Loucy (cell line): ENCODE measurements around the gene PDE4D.

ENCODE experiments used
- H2AFZ ChIP-seq: fragments of 200-600 bp; sonication (generic); 2 replicates; pipeline ENCODE4 v1.6.0; 2016; ENCODE audit warnings: antibody characterized with exemption, mild to moderate bottlenecking, low read length, moderate library complexity
- H3F3A ChIP-seq: fragments of 200-600 bp; 2 replicates; pipeline ENCODE4 v1.6.0; 2016; ENCODE audit warnings: antibody characterized with exemption, low read depth, mild to moderate bottlenecking
- H3K27me3 ChIP-seq: fragments of 200-600 bp; sonication (generic); 2 replicates; pipeline ENCODE4 v1.6.1; 2014; ENCODE audit warnings: low read length, mild to moderate bottlenecking; ENCODE audit not compliant: insufficient read depth, poor library complexity, severe bottlenecking
- H3K36me3 ChIP-seq: fragments of 200-600 bp; sonication (generic); 2 replicates; pipeline ENCODE4 v1.6.1; 2016; ENCODE audit warnings: low read length; ENCODE audit not compliant: insufficient read depth
- H3K4me1 ChIP-seq: fragments of 200-600 bp; sonication (generic); 2 replicates; pipeline ENCODE4 v1.5.1; 2014; ENCODE audit warnings: low read length, mild to moderate bottlenecking; ENCODE audit not compliant: insufficient read depth, poor library complexity, severe bottlenecking
- H3K4me2 ChIP-seq: fragments of 200-600 bp; sonication (generic); 2 replicates; pipeline ENCODE4 v1.6.0; 2014; ENCODE audit warnings: antibody characterized with exemption, low read length, low read depth, mild to moderate bottlenecking; ENCODE audit not compliant: poor library complexity, severe bottlenecking
- H3K4me3 ChIP-seq: fragments of 200-600 bp; sonication (generic); 2 replicates; pipeline ENCODE4 v1.5.1; 2014; ENCODE audit warnings: low read length, mild to moderate bottlenecking, mixed read lengths; ENCODE audit not compliant: poor library complexity, severe bottlenecking
- H3K79me2 ChIP-seq: fragments of 200-600 bp; sonication (generic); 2 replicates; pipeline ENCODE4 v1.6.1; 2014; ENCODE audit warnings: low read length; ENCODE audit not compliant: insufficient read depth
- H3K9ac ChIP-seq: fragments of 200-600 bp; sonication (generic); 2 replicates; pipeline ENCODE4 v1.6.0; 2014; ENCODE audit warnings: mild to moderate bottlenecking, low read depth, low read length, moderate library complexity; ENCODE audit not compliant: poor library complexity, severe bottlenecking
- H3K9me2 ChIP-seq: fragments of 200-600 bp; sonication (generic); replicated peaks from 2 replicates; pipeline ENCODE4 v1.6.1; 2016; ENCODE audit warnings: low read depth, low read length, mixed read lengths
- H3K9me3 ChIP-seq: fragments of 200-600 bp; sonication (generic); 2 replicates; pipeline ENCODE4 v1.6.1; 2014; ENCODE audit warnings: mild to moderate bottlenecking, antibody characterized with exemption, low read length, low read depth; ENCODE audit not compliant: insufficient read depth
- H4K20me1 ChIP-seq: fragments of 200-600 bp; sonication (generic); 2 replicates; pipeline ENCODE4 v1.6.0; 2014; ENCODE audit warnings: antibody characterized with exemption, low read length, mild to moderate bottlenecking; ENCODE audit not compliant: insufficient read depth, poor library complexity, severe bottlenecking
- EZH2phosphoT487 ChIP-seq: fragments of 200-600 bp; IDR thresholded peaks from 2 replicates; pipeline ENCODE4 v1.6.1; 2018; ENCODE audit warnings: antibody characterized with exemption, mild to moderate bottlenecking, moderate library complexity, borderline replicate concordance
- TF ChIP-seq, protein P1 (sequence below): fragments of 200-600 bp; sonication (generic); conservative IDR thresholded peaks from 2 replicates; pipeline ENCODE4 v1.5.1; 2014; ENCODE audit warnings: mild to moderate bottlenecking, antibody characterized with exemption, low read length

The PDE4D gene

DNA sequence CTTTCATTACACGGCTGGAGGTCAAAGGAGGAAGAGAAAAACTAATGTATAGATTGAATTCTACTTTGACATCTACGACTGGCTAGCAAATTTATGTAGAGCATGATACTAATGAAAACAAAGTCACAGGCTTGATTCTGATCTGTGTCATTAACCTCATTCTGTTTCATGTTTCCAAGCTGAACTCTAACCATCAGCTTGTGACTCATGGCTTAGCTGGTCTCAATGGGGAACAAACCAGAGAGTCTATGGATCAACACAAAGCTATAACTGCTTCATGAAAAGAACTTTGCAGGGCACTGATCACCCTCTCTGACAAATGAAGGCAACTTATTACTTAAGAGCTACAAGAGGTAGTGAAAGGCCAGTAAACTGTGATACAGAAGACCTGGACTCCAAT is 23.6 kb upstream of the PDE4D start:
- no peaks in the 10 kb centered on the region for H3F3A ChIP-seq
- H2AFZ ChIP-seq: no peak overlapping the region
- H3K9ac ChIP-seq: no peak overlapping the region
- H3K9me3 ChIP-seq: no peaks in the 10 kb centered on the region
- no peaks in the 10 kb centered on the region for H4K20me1 ChIP-seq
- H3K27me3 ChIP-seq: no peaks in the 10 kb centered on the region
- H3K4me1 ChIP-seq: no peaks in the 10 kb centered on the region
- no peaks in the 10 kb centered on the region for H3K36me3 ChIP-seq
- H3K4me3 ChIP-seq: no peak overlapping the region
- no peak for TF ChIP-seq EZH2phosphoT487
- TF ChIP-seq, protein P1, sequence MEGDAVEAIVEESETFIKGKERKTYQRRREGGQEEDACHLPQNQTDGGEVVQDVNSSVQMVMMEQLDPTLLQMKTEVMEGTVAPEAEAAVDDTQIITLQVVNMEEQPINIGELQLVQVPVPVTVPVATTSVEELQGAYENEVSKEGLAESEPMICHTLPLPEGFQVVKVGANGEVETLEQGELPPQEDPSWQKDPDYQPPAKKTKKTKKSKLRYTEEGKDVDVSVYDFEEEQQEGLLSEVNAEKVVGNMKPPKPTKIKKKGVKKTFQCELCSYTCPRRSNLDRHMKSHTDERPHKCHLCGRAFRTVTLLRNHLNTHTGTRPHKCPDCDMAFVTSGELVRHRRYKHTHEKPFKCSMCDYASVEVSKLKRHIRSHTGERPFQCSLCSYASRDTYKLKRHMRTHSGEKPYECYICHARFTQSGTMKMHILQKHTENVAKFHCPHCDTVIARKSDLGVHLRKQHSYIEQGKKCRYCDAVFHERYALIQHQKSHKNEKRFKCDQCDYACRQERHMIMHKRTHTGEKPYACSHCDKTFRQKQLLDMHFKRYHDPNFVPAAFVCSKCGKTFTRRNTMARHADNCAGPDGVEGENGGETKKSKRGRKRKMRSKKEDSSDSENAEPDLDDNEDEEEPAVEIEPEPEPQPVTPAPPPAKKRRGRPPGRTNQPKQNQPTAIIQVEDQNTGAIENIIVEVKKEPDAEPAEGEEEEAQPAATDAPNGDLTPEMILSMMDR: no peak
- no peak overlapping the region for H3K4me2 ChIP-seq
- H3K9me2 ChIP-seq: no peaks in the 10 kb centered on the region
- H3K79me2 ChIP-seq: no peaks in the 10 kb centered on the region

DNA sequence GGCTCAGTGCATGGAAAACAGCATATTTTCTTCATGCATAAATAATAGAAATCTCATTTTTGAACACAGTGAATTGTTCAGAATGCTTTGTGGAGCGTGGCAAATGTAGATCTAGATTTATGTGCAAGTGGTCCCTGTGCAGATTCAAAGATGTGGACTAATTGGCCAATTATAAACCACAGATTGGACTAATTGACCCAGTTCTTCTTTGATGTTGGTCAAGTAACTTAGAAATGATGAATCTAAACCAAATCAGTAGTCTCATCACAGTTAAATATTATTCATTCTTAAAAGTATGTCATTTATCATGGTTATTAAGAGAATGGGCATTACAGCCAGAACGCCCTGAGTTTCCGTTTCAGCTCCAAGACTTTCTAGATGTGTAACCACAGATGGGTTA is 11.7 kb upstream of the PDE4D start:
- H3K4me3 ChIP-seq: no peak overlapping the region
- TF ChIP-seq, protein P1: no peak
- TF ChIP-seq EZH2phosphoT487: no peak
- no peaks in the 10 kb centered on the region for H3K9me3 ChIP-seq
- H2AFZ ChIP-seq: no peak overlapping the region
- no peaks in the 10 kb centered on the region for H3F3A ChIP-seq
- H3K27me3 ChIP-seq: no peaks in the 10 kb centered on the region
- H3K36me3 ChIP-seq: no peaks in the 10 kb centered on the region
- no peaks in the 10 kb centered on the region for H3K9me2 ChIP-seq
- H4K20me1 ChIP-seq: no peaks in the 10 kb centered on the region
- no peaks in the 10 kb centered on the region for H3K4me1 ChIP-seq
- H3K9ac ChIP-seq: no peak overlapping the region
- H3K4me2 ChIP-seq: no peak overlapping the region
- no peaks in the 10 kb centered on the region for H3K79me2 ChIP-seq

DNA sequence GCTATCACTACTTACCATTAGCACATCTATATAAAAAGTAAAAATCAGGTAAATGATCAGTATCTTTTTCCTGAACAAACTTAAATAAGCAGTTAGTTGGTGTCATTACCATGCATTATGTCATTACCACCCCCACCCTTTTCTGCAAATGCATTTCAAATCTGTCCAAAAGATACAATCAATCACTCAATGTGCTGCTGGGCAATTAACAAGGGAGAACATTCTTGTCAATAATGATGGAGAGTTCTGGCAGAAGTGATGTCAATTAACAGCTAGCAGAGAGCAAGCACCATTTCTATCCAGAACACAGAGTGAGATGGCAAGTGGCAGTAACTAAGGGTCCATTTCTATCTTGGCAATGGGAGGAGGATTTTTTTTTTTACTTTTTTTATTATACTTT is 3.5 kb upstream of the PDE4D start:
- Histone ChIP-seq H3K4me3 (no peak overlapping the region), H3F3A (no peaks in the 10 kb centered on the region), H3K9me3 (no peaks in the 10 kb centered on the region), H4K20me1 (no peaks in the 10 kb centered on the region), H3K4me2 (no peak overlapping the region), H3K79me2 (no peaks in the 10 kb centered on the region), H3K36me3 (no peaks in the 10 kb centered on the region), H2AFZ (no peak overlapping the region), H3K4me1 (no peaks in the 10 kb centered on the region), H3K27me3 (no peaks in the 10 kb centered on the region), H3K9me2 (no peaks in the 10 kb centered on the region), H3K9ac (no peak overlapping the region)
- TF ChIP-seq EZH2phosphoT487: no peak
- TF ChIP-seq, protein P1: no peak
